K562 (cell line): ENCODE data around the gene TAF9. TPM values are rescaled to one million over a fixed set of nuclear protein-coding genes. Genes with fewer than 3 reads are reported as not detected.

Experiments
- KLF6 ChIP-seq: fragments of 250-450 bp; sonication (Bioruptor Pico); IDR thresholded peaks from 2 replicates; pipeline ENCODE4 v1.4.0; 2020; ENCODE audit warnings: mild to moderate bottlenecking, moderate library complexity, borderline replicate concordance
- MCM7 ChIP-seq, 2 experiments: fragments of 450-650 bp; IDR thresholded peaks; 2 replicates each; pipeline ENCODE4 v1.6.1; 2016 to 2018
- NONO ChIP-seq, 2 experiments: fragments of 200-400 bp in 1 of 2; fragments of 450-650 bp in 1 of 2; formaldehyde crosslinking in 1 of 2; IDR thresholded peaks; 2 replicates each; pipeline ENCODE4 v1.6.1; 2017; ENCODE audit warnings: low read depth in 2 of 2, mild to moderate bottlenecking in 2 of 2, moderate library complexity in 2 of 2, low read length in 1 of 2
- PHF8 ChIP-seq: fragments of 200-600 bp; sonication (generic); IDR thresholded peaks from 2 replicates; pipeline ENCODE4 v1.6.1; 2012; ENCODE audit warnings: mixed run types, mild to moderate bottlenecking, inconsistent platforms, low read length, moderate library complexity, borderline replicate concordance
- XRCC3 ChIP-seq: fragments of 450-650 bp; IDR thresholded peaks from 2 replicates; pipeline ENCODE4 v1.6.1; 2017; ENCODE audit warnings: mild to moderate bottlenecking, moderate library complexity
- YBX1 ChIP-seq: fragments of 450-650 bp; IDR thresholded peaks from 2 replicates; pipeline ENCODE4 v1.7.1; 2016; ENCODE audit warnings: mild to moderate bottlenecking
- ZNF644 ChIP-seq: fragments of 200-800 bp; sonication (Bioruptor generic); IDR thresholded peaks from 2 replicates; pipeline ENCODE4 v1.6.1; 2016; ENCODE audit warnings: low read depth, missing genetic modification characterization, missing compliant biosample characterization
- polyA plus RNA-seq, 8 experiments: library from polyadenylated mRNA; depleted of rRNA in 4 of 8; stranded (reverse) in 5 of 8; unstranded in 3 of 8; fragments of >200 nt; fragmentation: Nextera tagmentation in 2 of 8; fragmentation: Illumina TruSeq in 1 of 8; extraction: Ambion mirVana in 2 of 8; extraction: Trizol in 1 of 8; gene quantifications; 2 replicates each; pipeline versions ENCODE4 v1.2.1 to v1.2.3, GENCODE V29; 2011 to 2014; ENCODE audit warnings: inconsistent platforms in 1 of 8, missing spikeins in 1 of 8
- total RNA-seq, 7 experiments: library from RNA; depleted of rRNA in 6 of 7; stranded (reverse); fragments of >200 nt in 6 of 7; fragmentation: Illumina TruSeq in 2 of 7; extraction: Trizol in 2 of 7; gene quantifications; 2 replicates each; pipeline versions ENCODE4 v1.2.1 to v1.2.3, GENCODE V29; 2011 to 2021; ENCODE audit warnings: low replicate concordance in 1 of 7
- TF ChIP-seq, protein P1 (sequence below): fragments of 450-650 bp; IDR thresholded peaks from 2 replicates; pipeline ENCODE4 v1.6.1; 2017; ENCODE audit warnings: antibody characterized with exemption, mild to moderate bottlenecking
- TF ChIP-seq, protein P2 (sequence below): fragments of 250-450 bp; sonication (Bioruptor Pico); IDR thresholded peaks from 2 replicates; pipeline ENCODE4 v1.8.0; 2022; ENCODE audit warnings: moderate library complexity, mild to moderate bottlenecking, inconsistent platforms
- TF ChIP-seq, protein P3 (sequence below): fragments of 450-650 bp; formaldehyde crosslinking; IDR thresholded peaks from 2 replicates; pipeline ENCODE4 v1.4.0; 2020; ENCODE audit warnings: mild to moderate bottlenecking, mixed read lengths
- TF ChIP-seq, protein P4 (sequence below), 2 experiments: fragments of 200-800 bp in 1 of 2; sonication (Bioruptor generic) in 1 of 2; sonication (generic) in 1 of 2; formaldehyde crosslinking in 1 of 2; IDR thresholded peaks in 1 of 2; conservative IDR thresholded peaks in 1 of 2; 2 replicates each; pipeline versions ENCODE4 v1.5.0 to v1.6.1; 2016 to 2020; ENCODE audit warnings: missing compliant biosample characterization in 1 of 2, missing genetic modification characterization in 1 of 2, missing genetic modification reagents in 1 of 2
- TF ChIP-seq, protein P5 (sequence below), 3 experiments: fragments of 200-800 bp in 1 of 3; fragments of 250-450 bp in 1 of 3; fragments of 450-650 bp in 1 of 3; sonication (Bioruptor Pico) in 1 of 3; sonication (Bioruptor generic) in 1 of 3; formaldehyde crosslinking in 1 of 3; IDR thresholded peaks; 2 replicates each; pipeline versions ENCODE4 v1.6.1 to v1.8.0; 2016 to 2022; ENCODE audit warnings: mild to moderate bottlenecking in 2 of 3, missing genetic modification characterization in 2 of 3, missing compliant biosample characterization in 1 of 3, moderate library complexity in 1 of 3

Gene TAF9
- total and polyA plus RNA-seq, 9 of the 15 experiments (the other 6 are each of a cell fraction or from before 2014, with no cell fraction given), result 119 to 566 (median 207) TPM

DNA sequence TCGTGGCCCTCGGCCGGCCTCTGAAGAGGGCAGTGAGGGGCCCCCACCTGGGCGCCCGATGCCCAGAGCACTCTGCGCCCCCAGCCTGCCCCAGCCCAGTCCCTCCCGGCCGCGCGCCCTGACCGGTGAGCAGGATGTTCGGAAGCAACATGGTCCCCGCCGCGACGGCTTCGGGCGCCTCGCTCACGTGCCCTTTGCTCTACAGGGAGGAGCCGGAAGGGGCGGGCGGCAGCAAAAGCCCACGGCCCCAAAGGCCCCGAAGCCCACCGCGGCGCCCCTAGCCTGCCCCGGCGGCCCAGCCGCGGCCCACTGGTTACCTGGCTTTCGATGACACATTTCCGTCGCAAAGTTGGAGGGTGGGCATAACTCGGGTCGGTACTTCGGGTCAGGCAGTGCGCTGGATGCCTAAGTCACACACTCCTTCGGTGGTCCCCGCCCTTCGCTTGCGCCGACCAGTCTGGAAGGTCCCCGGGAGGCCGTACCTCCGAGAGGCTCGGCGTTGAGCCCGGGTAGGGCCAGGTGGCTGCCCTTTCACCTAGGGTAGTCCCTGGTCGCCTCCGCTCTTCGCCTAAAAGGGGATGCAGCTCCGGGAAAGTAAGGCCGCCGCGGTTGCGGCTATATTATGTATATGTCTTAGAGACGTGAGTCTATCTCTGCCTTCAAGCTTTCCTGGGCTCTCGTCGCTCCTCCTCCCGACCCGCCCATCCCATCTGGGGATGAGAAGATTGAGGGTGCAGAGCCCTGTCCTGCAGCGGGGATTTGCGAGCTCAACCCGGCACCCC is at the start of gene TAF9, which contains the start of the genes AK6 and RAD17 (continued):
- TF ChIP-seq, protein P1, sequence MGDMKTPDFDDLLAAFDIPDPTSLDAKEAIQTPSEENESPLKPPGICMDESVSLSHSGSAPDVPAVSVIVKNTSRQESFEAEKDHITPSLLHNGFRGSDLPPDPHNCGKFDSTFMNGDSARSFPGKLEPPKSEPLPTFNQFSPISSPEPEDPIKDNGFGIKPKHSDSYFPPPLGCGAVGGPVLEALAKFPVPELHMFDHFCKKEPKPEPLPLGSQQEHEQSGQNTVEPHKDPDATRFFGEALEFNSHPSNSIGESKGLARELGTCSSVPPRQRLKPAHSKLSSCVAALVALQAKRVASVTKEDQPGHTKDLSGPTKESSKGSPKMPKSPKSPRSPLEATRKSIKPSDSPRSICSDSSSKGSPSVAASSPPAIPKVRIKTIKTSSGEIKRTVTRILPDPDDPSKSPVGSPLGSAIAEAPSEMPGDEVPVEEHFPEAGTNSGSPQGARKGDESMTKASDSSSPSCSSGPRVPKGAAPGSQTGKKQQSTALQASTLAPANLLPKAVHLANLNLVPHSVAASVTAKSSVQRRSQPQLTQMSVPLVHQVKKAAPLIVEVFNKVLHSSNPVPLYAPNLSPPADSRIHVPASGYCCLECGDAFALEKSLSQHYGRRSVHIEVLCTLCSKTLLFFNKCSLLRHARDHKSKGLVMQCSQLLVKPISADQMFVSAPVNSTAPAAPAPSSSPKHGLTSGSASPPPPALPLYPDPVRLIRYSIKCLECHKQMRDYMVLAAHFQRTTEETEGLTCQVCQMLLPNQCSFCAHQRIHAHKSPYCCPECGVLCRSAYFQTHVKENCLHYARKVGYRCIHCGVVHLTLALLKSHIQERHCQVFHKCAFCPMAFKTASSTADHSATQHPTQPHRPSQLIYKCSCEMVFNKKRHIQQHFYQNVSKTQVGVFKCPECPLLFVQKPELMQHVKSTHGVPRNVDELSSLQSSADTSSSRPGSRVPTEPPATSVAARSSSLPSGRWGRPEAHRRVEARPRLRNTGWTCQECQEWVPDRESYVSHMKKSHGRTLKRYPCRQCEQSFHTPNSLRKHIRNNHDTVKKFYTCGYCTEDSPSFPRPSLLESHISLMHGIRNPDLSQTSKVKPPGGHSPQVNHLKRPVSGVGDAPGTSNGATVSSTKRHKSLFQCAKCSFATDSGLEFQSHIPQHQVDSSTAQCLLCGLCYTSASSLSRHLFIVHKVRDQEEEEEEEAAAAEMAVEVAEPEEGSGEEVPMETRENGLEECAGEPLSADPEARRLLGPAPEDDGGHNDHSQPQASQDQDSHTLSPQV, result peak; percentile 68; the same call in 1 of the 2 replicates
- TF ChIP-seq, protein P2, sequence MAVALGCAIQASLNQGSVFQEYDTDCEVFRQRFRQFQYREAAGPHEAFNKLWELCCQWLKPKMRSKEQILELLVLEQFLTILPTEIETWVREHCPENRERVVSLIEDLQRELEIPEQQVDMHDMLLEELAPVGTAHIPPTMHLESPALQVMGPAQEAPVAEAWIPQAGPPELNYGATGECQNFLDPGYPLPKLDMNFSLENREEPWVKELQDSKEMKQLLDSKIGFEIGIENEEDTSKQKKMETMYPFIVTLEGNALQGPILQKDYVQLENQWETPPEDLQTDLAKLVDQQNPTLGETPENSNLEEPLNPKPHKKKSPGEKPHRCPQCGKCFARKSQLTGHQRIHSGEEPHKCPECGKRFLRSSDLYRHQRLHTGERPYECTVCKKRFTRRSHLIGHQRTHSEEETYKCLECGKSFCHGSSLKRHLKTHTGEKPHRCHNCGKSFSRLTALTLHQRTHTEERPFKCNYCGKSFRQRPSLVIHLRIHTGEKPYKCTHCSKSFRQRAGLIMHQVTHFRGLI (CRISPR knock-in tag), result no peak
- TF ChIP-seq NONO (IDR thresholded peaks at IDR 0.05; ENCODE audit: low read depth in 2 of 2, low read length in 1 of 2) (peak; percentile 69 to 91; a peak in 3 of 4 replicates), XRCC3 (no peak), YBX1 (no peak), ZNF644 (no peak), PHF8 (peak; percentile 90; the same call in 1 of the 2 replicates), KLF6 (peak; percentile 87; the same call in 1 of the 2 replicates), MCM7 (IDR thresholded peaks at IDR 0.05) (no peak)
- TF ChIP-seq, protein P3, sequence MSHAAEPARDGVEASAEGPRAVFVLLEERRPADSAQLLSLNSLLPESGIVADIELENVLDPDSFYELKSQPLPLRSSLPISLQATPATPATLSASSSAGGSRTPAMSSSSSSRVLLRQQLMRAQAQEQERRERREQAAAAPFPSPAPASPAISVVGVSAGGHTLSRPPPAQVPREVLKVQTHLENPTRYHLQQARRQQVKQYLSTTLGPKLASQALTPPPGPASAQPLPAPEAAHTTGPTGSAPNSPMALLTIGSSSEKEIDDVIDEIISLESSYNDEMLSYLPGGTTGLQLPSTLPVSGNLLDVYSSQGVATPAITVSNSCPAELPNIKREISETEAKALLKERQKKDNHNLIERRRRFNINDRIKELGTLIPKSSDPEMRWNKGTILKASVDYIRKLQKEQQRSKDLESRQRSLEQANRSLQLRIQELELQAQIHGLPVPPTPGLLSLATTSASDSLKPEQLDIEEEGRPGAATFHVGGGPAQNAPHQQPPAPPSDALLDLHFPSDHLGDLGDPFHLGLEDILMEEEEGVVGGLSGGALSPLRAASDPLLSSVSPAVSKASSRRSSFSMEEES (CRISPR knock-in tag), result peak; percentile 52
- TF ChIP-seq, protein P4, sequence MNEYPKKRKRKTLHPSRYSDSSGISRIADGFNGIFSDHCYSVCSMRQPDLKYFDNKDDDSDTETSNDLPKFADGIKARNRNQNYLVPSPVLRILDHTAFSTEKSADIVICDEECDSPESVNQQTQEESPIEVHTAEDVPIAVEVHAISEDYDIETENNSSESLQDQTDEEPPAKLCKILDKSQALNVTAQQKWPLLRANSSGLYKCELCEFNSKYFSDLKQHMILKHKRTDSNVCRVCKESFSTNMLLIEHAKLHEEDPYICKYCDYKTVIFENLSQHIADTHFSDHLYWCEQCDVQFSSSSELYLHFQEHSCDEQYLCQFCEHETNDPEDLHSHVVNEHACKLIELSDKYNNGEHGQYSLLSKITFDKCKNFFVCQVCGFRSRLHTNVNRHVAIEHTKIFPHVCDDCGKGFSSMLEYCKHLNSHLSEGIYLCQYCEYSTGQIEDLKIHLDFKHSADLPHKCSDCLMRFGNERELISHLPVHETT (CRISPR knock-in tag; conservative IDR thresholded peaks at IDR 0.05 in 1 of 2, IDR thresholded peaks at IDR 0.05 in 1 of 2), result peak in 1 of 2 experiments; percentile 88; a peak in 2 of 4 replicates
- TF ChIP-seq, protein P5, sequence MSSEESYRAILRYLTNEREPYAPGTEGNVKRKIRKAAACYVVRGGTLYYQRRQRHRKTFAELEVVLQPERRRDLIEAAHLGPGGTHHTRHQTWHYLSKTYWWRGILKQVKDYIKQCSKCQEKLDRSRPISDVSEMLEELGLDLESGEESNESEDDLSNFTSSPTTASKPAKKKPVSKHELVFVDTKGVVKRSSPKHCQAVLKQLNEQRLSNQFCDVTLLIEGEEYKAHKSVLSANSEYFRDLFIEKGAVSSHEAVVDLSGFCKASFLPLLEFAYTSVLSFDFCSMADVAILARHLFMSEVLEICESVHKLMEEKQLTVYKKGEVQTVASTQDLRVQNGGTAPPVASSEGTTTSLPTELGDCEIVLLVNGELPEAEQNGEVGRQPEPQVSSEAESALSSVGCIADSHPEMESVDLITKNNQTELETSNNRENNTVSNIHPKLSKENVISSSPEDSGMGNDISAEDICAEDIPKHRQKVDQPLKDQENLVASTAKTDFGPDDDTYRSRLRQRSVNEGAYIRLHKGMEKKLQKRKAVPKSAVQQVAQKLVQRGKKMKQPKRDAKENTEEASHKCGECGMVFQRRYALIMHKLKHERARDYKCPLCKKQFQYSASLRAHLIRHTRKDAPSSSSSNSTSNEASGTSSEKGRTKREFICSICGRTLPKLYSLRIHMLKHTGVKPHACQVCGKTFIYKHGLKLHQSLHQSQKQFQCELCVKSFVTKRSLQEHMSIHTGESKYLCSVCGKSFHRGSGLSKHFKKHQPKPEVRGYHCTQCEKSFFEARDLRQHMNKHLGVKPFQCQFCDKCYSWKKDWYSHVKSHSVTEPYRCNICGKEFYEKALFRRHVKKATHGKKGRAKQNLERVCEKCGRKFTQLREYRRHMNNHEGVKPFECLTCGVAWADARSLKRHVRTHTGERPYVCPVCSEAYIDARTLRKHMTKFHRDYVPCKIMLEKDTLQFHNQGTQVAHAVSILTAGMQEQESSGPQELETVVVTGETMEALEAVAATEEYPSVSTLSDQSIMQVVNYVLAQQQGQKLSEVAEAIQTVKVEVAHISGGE (CRISPR knock-in tag; IDR thresholded peaks at IDR 0.05), result peak in 1 of 3 experiments; percentile 90; a peak in 2 of 6 replicates
